ENCODE measurements around the gene PARP9. TPM values are rescaled to one million over a fixed set of nuclear protein-coding genes. Genes with fewer than 3 reads are reported as not detected.

Gene PARP9
- total RNA-seq, 2 experiments from 2014 or later, result 0.57 to 1.4 TPM

DNA sequence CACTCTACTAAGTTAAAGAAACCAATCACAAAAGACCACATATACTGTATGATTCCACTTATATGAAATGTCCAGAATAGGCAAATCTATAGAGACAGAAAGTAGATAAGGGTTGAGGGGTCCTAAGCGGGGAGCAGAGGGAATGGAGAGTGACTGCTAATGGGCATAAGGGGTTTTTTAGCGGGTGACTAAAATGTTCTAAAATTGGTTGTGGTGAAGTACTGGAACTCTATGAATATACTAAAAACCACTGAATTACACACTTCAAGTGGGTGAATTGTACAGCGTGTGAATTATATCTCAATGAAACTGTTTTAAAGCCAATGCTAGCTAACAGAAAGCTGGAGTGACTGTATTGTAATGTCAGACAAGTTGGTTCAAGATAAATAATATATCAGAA is 82.7 kb downstream of the PARP9 start:
- intact Hi-C loops (cut with micrococcal nuclease; ENCODE audit: unreplicated experiment), result no loop called here
- no peaks in the 10 kb centered on the region for H3K4me1 ChIP-seq (ENCODE audit: insufficient read depth, low read length, poor library complexity, severe bottlenecking)
- peaks cover 15% of the 10 kb centered on the region for H4K20me1 ChIP-seq (ENCODE audit: insufficient read depth, low read length)
- H3K4me2 ChIP-seq (ENCODE audit: low read length), result no peak overlapping the region
- BruUV-seq (replicated peaks), result no TSS peak
- TF ChIP-seq, protein P1, sequence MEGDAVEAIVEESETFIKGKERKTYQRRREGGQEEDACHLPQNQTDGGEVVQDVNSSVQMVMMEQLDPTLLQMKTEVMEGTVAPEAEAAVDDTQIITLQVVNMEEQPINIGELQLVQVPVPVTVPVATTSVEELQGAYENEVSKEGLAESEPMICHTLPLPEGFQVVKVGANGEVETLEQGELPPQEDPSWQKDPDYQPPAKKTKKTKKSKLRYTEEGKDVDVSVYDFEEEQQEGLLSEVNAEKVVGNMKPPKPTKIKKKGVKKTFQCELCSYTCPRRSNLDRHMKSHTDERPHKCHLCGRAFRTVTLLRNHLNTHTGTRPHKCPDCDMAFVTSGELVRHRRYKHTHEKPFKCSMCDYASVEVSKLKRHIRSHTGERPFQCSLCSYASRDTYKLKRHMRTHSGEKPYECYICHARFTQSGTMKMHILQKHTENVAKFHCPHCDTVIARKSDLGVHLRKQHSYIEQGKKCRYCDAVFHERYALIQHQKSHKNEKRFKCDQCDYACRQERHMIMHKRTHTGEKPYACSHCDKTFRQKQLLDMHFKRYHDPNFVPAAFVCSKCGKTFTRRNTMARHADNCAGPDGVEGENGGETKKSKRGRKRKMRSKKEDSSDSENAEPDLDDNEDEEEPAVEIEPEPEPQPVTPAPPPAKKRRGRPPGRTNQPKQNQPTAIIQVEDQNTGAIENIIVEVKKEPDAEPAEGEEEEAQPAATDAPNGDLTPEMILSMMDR (conservative IDR thresholded peaks at IDR 0.05; ENCODE audit: low read length), result no peak
- no peak for TF ChIP-seq EZH2phosphoT487 (IDR thresholded peaks at IDR 0.05; ENCODE audit: borderline replicate concordance, low read depth, low read length)
- peaks cover 16% of the 10 kb centered on the region for H3K36me3 ChIP-seq (ENCODE audit: insufficient read depth, low read length)
- no peak overlapping the region for H2AFZ ChIP-seq (ENCODE audit: low read length)
- ChIA-PET CTCF (ENCODE audit: unreplicated experiment) (no interaction called here), POLR2A (no interaction called here)
- H3K9me3 ChIP-seq (ENCODE audit: low read length), result no peaks in the 10 kb centered on the region
- no peaks in the 10 kb centered on the region for H3K9me2 ChIP-seq (ENCODE audit: insufficient read depth, low read length)
- H3K4me3 ChIP-seq (ENCODE audit: low read depth, low read length, poor library complexity, severe bottlenecking), result no peak overlapping the region
- DNase-seq (ENCODE audit: low spot score), result no peak
- H3K79me2 ChIP-seq (ENCODE audit: insufficient read depth, low read depth, low read length), result peaks cover 40% of the 10 kb centered on the region; the same call in 1 of the 2 replicates
- no peak overlapping the region for H3K27ac ChIP-seq (ENCODE audit: low read depth, low read length, poor library complexity, severe bottlenecking)

Small RNA genes within 50 kb of the gene (small RNA-seq; reads per million reads assigned to genes)
- not detected for gene AC096861.1

Other genes starting within 250 kb of the PARP9 start
- 0.22 and 0.62 TPM in 2 replicates for gene CSTA, start 239.1 kb downstream of the PARP9 start, total RNA-seq (2014; rRNA removed; shearing (Covaris generic))
- gene CSTA, start 239.1 kb downstream of the PARP9 start, total RNA-seq (2022), result 0.70 TPM in 1 of 2 replicates, not detected in the other
- 44.7 and 55.3 TPM in 2 replicates for gene MIX23, start 181.1 kb downstream of the PARP9 start, total RNA-seq (2014; rRNA removed; shearing (Covaris generic))
- gene MIX23, start 181.1 kb downstream of the PARP9 start, total RNA-seq (2022), result 59.2 and 71.3 TPM in 2 replicates
- gene FAM162A, start 180.1 kb downstream of the PARP9 start, total RNA-seq (2014; rRNA removed; shearing (Covaris generic)), result 27.9 and 43.2 TPM in 2 replicates
- 36.0 and 61.1 TPM in 2 replicates for gene FAM162A, start 180.1 kb downstream of the PARP9 start, total RNA-seq (2022)
- gene WDR5B, start 148.2 kb downstream of the PARP9 start, total RNA-seq (2014; rRNA removed; shearing (Covaris generic)), result 6.9 and 8.3 TPM in 2 replicates
- 6.3 and 7.3 TPM in 2 replicates for gene WDR5B, start 148.2 kb downstream of the PARP9 start, total RNA-seq (2022)
- gene KPNA1, start 49.4 kb downstream of the PARP9 start, total RNA-seq (2014; rRNA removed; shearing (Covaris generic)), result 20.0 and 24.6 TPM in 2 replicates
- gene KPNA1, start 49.4 kb downstream of the PARP9 start, total RNA-seq (2022), result 73.1 and 77.5 TPM in 2 replicates
- gene DTX3L, start within 50 bp of the PARP9 start, total RNA-seq (2014; rRNA removed; shearing (Covaris generic)), result 1.5 and 2.2 TPM in 2 replicates
- 0.94 and 1.3 TPM in 2 replicates for gene DTX3L, start within 50 bp of the PARP9 start, total RNA-seq (2022)
- 3.3 and 3.4 TPM in 2 replicates for gene PARP15, start 13.3 kb upstream of the PARP9 start, total RNA-seq (2014; rRNA removed; shearing (Covaris generic))
- 0.70 and 0.81 TPM in 2 replicates for gene PARP15, start 13.3 kb upstream of the PARP9 start, total RNA-seq (2022)
- gene PARP14, start 116.5 kb upstream of the PARP9 start, total RNA-seq (2014; rRNA removed; shearing (Covaris generic)), result 12.4 and 17.0 TPM in 2 replicates
- gene PARP14, start 116.5 kb upstream of the PARP9 start, total RNA-seq (2022), result 3.5 and 5.6 TPM in 2 replicates
- gene HSPBAP1, start 229.5 kb upstream of the PARP9 start, total RNA-seq (2014; rRNA removed; shearing (Covaris generic)), result 8.8 and 11.9 TPM in 2 replicates
- 18.6 and 21.2 TPM in 2 replicates for gene HSPBAP1, start 229.5 kb upstream of the PARP9 start, total RNA-seq (2022)
- 1.8 and 2.8 TPM in 2 replicates for gene SLC49A4, start 230.8 kb upstream of the PARP9 start, total RNA-seq (2014; rRNA removed; shearing (Covaris generic))
- gene SLC49A4, start 230.8 kb upstream of the PARP9 start, total RNA-seq (2022), result 3.3 and 3.4 TPM in 2 replicates

All from OCI-LY7 (cell line).